NCI-H460 (cell line): ENCODE results near the gene SCGB1D2. TPM values are rescaled to one million over a fixed set of nuclear protein-coding genes. Genes with fewer than 3 reads are reported as not detected.

ENCODE experiments used
- DNase-seq: peaks from one replicate; pipeline ENCODE4 v3.0.0-alpha.2; 2016; ENCODE audit warnings: low read depth; ENCODE audit errors: extremely low read depth
- total RNA-seq: library from RNA; depleted of rRNA; stranded (reverse); fragments of >200 nt; shearing (Covaris generic); gene quantifications from 2 replicates; pipeline ENCODE4 v1.2.3, GENCODE V29; 2014; rRNA removed

The SCGB1D2 gene
- total RNA-seq, 1 experiment from 2014 or later = not detected

- DNase-seq = no peak
These were observed 14.2 kb downstream of the SCGB1D2 start for GRCh38 chr11:62256281-62256680.

GRCh38 chr11:62260261-62260953, 18.4 kb downstream of the SCGB1D2 start:
- no peak for DNase-seq

- DNase-seq = no peak
These were observed 22.0 kb downstream of the SCGB1D2 start for GRCh38 chr11:62264004-62264403.

GRCh38 chr11:62266558-62266957, 24.5 kb downstream of the SCGB1D2 start:
- DNase-seq = peak; percentile 7

GRCh38 chr11:62267050-62267449, 25.0 kb downstream of the SCGB1D2 start:
- DNase-seq = no peak

- DNase-seq = no peak
These were observed 25.5 kb downstream of the SCGB1D2 start for GRCh38 chr11:62267576-62267975.

- no peak for DNase-seq
These were observed 27.7 kb downstream of the SCGB1D2 start, which contains the start of gene SCGB2A2 for GRCh38 chr11:62269654-62270278. Gene SCGB2A2, plus strand, starts transcription at chr11:62270158. Its CDS starts 59 bp downstream, at chr11:62270217.

- DNase-seq = no peak
These were observed 31.2 kb downstream of the SCGB1D2 start for GRCh38 chr11:62273284-62273683.

GRCh38 chr11:62273789-62274275, 31.8 kb downstream of the SCGB1D2 start:
- no peak for DNase-seq

- DNase-seq = no peak
These were observed 38.4 kb downstream of the SCGB1D2 start for GRCh38 chr11:62280452-62280851.

Other genes starting within 250 kb of the SCGB1D2 start
- 35.5 and 36.4 TPM in 2 replicates for gene INCENP, start 118.2 kb upstream of the SCGB1D2 start, total RNA-seq
- not detected in 2 replicates for gene SCGB1D1, start 52.0 kb upstream of the SCGB1D2 start, total RNA-seq
- gene SCGB2A1, start 33.6 kb upstream of the SCGB1D2 start, total RNA-seq = not detected in 2 replicates
- gene SCGB2A2, start 27.9 kb downstream of the SCGB1D2 start, total RNA-seq = not detected in 2 replicates
- not detected in 2 replicates for gene SCGB1D4, start 56.8 kb downstream of the SCGB1D2 start, total RNA-seq
- 2.9 and 3.4 TPM in 2 replicates for gene ASRGL1, start 95.2 kb downstream of the SCGB1D2 start, total RNA-seq
- gene SCGB1A1, start 176.8 kb downstream of the SCGB1D2 start, total RNA-seq = not detected in 2 replicates